ENCODE data around the gene ZP1. TPM values are rescaled to one million over a fixed set of nuclear protein-coding genes. Genes with fewer than 3 reads are reported as not detected.

ZP1 gene
- total RNA-seq, 2 experiments from 2014 or later = not detected

DNA sequence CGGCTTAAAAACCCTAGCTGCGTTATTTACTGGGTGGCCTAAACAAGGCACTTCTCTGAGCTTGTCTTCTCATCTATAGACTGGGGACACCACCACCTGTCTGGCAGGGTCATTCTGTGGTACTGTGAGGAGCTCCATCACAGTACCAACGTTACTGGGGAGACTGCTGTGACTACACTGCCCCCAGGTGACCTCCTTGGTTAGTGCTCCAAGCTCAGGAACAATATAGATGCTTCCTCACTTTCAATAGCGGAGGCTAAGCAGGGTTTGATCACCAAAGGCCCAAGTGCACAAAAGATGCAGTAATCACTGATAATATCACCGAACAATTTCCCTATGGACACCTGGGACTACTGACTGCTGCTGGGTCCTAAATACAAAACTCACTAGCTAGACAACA, 20.2 kb downstream of the ZP1 start:
- CTCF ChIA-PET = interaction anchor here (0.6 to 6.8 kb wide), 29 partner anchors 9 to 300 kb away, joined by 3 to 153 read pairs (median 5); partner anchors contain the start of genes CCDC86, CD6, PRPF19 and PTGDR2
- peak; percentile 67 for DNase-seq
- POLR2A ChIA-PET = interaction anchor here (0.6 to 1.7 kb wide), 4 partner anchors 12 to 27 kb away, joined by 3 to 7 read pairs (median 4); no protein-coding TSS in a partner anchor
- intact Hi-C loops (cut with micrococcal nuclease) = loop anchor here (1.0 to 5.0 kb wide), 2 partner anchors 56 to 110 kb away; no protein-coding TSS in a partner anchor
- Mint-ChIP-seq H3K9me3 (no peaks in the 10 kb centered on the region), H3K27ac (no peak overlapping the region), H3K36me3 (ENCODE audit: low read depth) (peaks cover 43% of the 10 kb centered on the region), H3K4me3 (no peak overlapping the region), H3K4me1 (ENCODE audit: low read depth) (peaks cover 3% of the 10 kb centered on the region), H3K27me3 (no peaks in the 10 kb centered on the region)
- ATAC-seq = peak; percentile 92
- TF ChIP-seq, protein P1, sequence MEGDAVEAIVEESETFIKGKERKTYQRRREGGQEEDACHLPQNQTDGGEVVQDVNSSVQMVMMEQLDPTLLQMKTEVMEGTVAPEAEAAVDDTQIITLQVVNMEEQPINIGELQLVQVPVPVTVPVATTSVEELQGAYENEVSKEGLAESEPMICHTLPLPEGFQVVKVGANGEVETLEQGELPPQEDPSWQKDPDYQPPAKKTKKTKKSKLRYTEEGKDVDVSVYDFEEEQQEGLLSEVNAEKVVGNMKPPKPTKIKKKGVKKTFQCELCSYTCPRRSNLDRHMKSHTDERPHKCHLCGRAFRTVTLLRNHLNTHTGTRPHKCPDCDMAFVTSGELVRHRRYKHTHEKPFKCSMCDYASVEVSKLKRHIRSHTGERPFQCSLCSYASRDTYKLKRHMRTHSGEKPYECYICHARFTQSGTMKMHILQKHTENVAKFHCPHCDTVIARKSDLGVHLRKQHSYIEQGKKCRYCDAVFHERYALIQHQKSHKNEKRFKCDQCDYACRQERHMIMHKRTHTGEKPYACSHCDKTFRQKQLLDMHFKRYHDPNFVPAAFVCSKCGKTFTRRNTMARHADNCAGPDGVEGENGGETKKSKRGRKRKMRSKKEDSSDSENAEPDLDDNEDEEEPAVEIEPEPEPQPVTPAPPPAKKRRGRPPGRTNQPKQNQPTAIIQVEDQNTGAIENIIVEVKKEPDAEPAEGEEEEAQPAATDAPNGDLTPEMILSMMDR (IDR thresholded peaks at IDR 0.05) = no peak

DNA sequence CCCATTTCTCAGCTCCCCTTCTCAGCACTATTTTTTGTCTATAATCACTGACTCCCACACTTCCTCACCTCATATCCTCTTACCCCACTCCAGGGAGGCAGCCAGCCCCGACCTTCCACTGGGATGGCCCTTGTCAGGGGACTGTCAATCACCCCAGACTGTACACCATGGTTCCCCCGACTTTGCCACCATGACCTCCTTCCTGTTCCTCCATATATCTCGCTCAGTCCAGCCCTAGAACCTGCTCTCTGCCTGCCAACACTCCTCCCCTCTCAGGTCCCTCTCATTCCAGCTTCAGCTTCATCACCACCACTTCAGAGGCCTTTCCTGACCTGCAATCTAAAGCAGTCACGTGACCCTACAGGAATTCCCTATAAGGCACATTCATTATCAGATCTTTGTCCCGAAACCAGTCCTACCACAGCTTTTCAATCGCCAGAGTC, 22.5 kb downstream of the ZP1 start:
- TF ChIP-seq, protein P1 (IDR thresholded peaks at IDR 0.05) = no peak
- intact Hi-C loops (cut with micrococcal nuclease) = loop anchor here (5.0 kb wide), 1 partner anchor 113 kb away; no protein-coding TSS in a partner anchor
- ChIA-PET CTCF (interaction anchor here (5.2 to 6.8 kb wide), 2 partner anchors 10 to 59 kb away, joined by 67 to 153 read pairs; no protein-coding TSS in a partner anchor), POLR2A (interaction anchor here (0.7 to 2.4 kb wide), 5 partner anchors 9 to 57 kb away, joined by 3 to 12 read pairs (median 3); no protein-coding TSS in a partner anchor)
- no peak overlapping the region for H3K4me3 Mint-ChIP-seq
- H3K4me1 Mint-ChIP-seq (ENCODE audit: low read depth) = peaks cover 3% of the 10 kb centered on the region
- no peak for DNase-seq
- no peak for ATAC-seq
- H3K27me3 Mint-ChIP-seq = no peaks in the 10 kb centered on the region
- no peaks in the 10 kb centered on the region for H3K9me3 Mint-ChIP-seq
- H3K36me3 Mint-ChIP-seq (ENCODE audit: low read depth) = peaks cover 44% of the 10 kb centered on the region
- no peak overlapping the region for H3K27ac Mint-ChIP-seq

DNA sequence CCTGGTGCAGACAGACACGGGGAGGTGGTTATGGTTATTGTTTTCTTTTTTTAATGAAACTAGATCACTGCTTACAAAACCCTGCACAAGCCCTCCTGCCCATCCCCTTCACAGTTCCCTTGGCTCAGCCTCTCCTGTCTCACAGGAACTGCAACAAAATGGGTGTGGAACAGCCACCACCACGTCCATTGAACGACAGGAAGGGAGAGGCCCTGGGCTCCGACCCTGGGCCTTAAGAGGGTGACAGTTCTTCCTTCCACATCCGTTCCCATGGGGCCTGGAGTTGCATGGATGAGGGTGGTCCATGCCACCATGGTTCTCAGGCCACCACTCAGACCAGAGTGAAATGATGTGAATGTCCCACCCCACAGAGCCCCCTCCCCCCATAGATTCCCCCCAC, 23.4 kb downstream of the ZP1 start:
- ATAC-seq (no peak), DNase-seq (no peak)
- TF ChIP-seq, protein P1 (IDR thresholded peaks at IDR 0.05) = no peak
- no peak overlapping the region for H3K27ac Mint-ChIP-seq
- intact Hi-C loops (cut with micrococcal nuclease) = no loop called here
- peaks cover 50% of the 10 kb centered on the region for H3K36me3 Mint-ChIP-seq (ENCODE audit: low read depth)
- CTCF ChIA-PET = interaction anchor here (5.2 to 6.8 kb wide), 2 partner anchors 9 to 60 kb away, joined by 67 to 153 read pairs; no protein-coding TSS in a partner anchor
- no peak overlapping the region for H3K4me3 Mint-ChIP-seq
- H3K27me3 Mint-ChIP-seq = no peaks in the 10 kb centered on the region
- no peaks in the 10 kb centered on the region for H3K9me3 Mint-ChIP-seq
- H3K4me1 Mint-ChIP-seq (ENCODE audit: low read depth) = peaks cover 3% of the 10 kb centered on the region
- POLR2A ChIA-PET = interaction anchor here (0.6 to 2.1 kb wide), 4 partner anchors 15 to 69 kb away, joined by 3 to 8 read pairs (median 4); no protein-coding TSS in a partner anchor

DNA sequence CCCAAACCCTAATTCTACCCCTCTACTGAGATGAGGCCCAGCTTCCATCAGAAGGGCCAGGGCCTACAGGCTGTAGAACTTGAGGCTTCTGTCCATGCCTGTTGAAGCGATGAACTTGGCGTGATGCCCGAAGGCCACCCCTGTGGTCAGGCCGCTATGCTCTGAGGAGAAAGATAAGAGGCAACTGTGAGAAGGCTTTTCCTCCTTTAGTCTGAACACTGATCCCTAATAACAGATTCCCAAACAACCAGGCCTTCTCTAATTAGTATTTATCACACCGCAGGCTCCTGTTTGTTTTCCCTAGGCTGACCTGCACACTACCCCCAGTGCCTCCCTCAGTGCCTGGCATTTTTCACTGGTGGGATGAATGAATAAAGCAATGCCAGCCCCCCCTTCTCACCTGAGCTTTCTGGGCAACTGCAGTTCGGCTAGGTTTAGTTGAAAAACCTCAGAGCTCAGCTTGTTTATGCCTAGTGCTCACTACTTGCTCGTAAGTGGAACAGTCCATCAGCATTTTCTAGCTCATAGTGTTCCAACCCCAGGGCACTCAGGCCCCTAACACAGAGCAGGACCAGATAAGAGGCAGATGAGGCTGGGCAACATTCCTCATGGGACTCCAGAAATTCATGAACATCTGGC, 23.9 kb downstream of the ZP1 start:
- no peak for ATAC-seq

More for the DNA sequence above, 23.9 kb downstream of the ZP1 start:
- intact Hi-C loops (cut with micrococcal nuclease) = no loop called here
- CTCF ChIA-PET = interaction anchor here (0.8 to 6.8 kb wide), 6 partner anchors 8 to 116 kb away, joined by 3 to 153 read pairs (median 3); no protein-coding TSS in a partner anchor
- TF ChIP-seq, protein P1 (IDR thresholded peaks at IDR 0.05) = no peak
- Mint-ChIP-seq H3K9me3 (no peaks in the 10 kb centered on the region), H3K4me3 (no peak overlapping the region), H3K4me1 (ENCODE audit: low read depth) (peaks cover 2% of the 10 kb centered on the region), H3K27ac (no peak overlapping the region), H3K27me3 (no peaks in the 10 kb centered on the region), H3K36me3 (ENCODE audit: low read depth) (peaks cover 50% of the 10 kb centered on the region)
- POLR2A ChIA-PET = interaction anchor here (0.6 to 1.7 kb wide), 4 partner anchors 28 to 69 kb away, joined by 3 to 6 read pairs (median 4); no protein-coding TSS in a partner anchor
- DNase-seq = no peak

All from activated CD8-positive, alpha-beta T cell treated with anti-CD3 and anti-CD28 coated beads for 36 hours (primary cell).